ENCODE results near the gene RNF213.
"Not testable (repeated sequence)": the region's sequence is repeated elsewhere in the genome, so short reads cannot be mapped to it uniquely, and the experiment has no call there.

RNF213 gene

DNA sequence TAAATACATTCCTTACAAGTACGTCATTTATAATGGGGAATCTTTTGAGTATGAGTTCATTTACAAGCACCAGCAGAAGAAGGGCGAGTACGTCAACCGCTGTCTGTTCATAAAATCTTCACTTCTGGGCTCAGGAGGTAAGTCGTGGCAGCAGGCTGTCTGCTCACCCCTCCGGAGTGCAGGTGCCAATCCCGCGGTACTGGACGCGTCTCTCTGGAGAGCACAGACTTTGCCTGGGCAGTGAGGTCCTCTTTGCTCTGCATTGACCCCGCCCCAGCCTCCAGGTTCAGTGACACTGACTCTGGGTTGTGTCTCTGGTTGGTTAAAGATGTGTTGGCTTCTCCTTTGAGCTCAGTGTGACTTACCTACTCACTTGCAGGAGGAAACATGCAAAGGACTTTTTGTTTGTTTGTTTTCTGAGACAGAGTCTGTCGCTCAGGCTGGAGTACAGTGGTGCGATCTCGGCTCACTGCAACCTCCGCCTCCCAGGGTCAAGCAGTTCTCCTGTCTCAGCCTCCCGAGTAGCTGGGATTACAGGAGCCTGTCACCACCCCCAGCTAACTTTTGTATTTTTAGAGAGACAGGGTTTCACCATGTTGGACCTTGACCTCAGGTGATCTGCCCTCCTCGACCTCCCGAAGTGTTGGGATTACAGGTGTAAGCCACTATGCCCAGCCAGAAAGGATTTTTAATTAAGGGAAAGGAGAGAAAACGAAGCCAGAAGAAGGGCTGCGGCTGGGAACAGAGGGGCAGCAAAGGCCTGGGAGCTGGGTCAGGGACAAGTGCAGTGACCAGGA lies 31.2 kb downstream of the RNF213 start:
- in situ Hi-C loops (cut with MboI; ENCODE audit: low sequenced_read_pairs), result no loop called here

DNA sequence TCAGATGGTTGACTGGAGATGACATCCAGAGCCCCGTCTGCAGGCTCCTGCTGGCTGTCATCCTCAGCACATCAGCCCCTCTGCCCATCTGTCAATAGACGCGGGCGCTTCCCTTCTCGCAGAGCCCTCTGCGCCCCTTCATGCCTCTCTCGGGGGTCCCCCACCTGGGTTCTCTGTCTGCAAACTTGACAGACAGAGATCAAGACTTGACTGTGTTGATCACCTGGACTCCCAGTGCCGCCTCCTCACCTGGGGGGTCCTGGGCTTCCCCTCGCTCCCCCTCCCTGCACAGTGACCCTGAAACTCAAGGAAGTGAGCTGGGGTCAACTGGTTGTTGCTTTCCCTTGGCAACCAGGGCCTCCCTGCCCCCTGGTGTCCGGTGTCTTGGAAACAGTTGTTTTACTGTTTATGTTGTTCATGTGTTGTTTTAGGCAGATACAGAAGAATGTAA lies 31.9 kb downstream of the RNF213 start:
- in situ Hi-C loops (cut with MboI; ENCODE audit: low sequenced_read_pairs), result no loop called here

DNA sequence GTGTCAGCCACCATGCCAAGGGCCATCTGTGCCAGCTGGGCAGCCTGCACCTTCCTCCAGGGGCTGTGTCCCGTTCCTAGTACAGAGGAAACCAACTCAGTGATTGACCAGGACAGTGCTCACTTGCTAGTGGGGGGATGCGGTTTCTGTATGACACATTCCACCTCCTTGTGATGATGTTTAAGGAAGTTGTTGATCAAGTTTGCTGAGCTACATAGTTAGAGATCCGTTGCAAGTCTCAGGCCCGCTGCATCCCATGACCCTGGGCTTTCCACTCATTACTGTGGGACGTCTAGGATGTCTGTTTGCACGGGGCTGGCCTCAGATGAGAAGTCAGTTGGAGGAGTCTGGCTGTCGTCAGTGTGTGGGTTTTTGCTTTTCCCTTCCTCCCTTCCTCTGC lies 33.6 kb downstream of the RNF213 start:
- in situ Hi-C loops (cut with MboI; ENCODE audit: low sequenced_read_pairs), result no loop called here

DNA sequence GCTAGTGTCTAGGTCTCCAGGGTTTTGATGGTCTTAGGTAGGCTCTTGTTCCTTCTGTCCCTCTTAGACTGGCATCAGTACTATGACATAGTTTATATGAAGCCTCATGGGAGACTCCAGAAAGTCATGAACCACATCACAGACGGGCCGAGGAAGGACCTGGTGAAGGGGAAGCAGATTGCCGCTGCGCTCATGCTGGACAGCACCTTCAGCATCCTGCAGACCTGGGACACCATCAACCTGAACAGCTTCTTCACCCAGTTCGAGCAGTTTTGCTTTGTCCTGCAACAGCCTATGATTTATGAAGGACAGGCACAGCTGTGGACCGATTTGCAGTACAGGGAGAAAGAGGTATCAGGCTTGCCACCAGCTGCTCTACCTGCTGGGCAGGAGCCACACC lies 34.0 kb downstream of the RNF213 start:
- in situ Hi-C loops (cut with MboI; ENCODE audit: low sequenced_read_pairs), result no loop called here

DNA sequence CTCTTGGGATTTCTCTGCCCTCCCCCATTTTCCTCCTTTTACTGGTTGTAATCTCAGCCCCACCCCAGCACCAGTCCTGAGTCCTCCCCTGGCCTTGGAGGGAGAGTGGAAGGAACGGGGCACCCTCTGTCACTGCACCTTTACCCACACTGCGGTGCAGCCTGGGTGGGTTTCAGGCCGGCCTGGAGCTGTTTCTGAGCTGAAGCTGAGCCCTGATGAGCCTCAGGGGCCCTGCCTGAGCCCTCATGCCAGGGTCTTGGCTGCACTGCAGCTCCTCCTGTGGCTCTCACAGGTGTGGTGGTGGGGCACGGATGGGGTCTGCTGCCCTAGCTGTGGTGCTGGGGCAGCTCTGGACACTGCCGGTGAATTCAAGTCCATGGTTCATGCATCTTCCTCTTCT lies 34.5 kb downstream of the RNF213 start:
- in situ Hi-C loops (cut with MboI; ENCODE audit: low sequenced_read_pairs), result no loop called here

DNA sequence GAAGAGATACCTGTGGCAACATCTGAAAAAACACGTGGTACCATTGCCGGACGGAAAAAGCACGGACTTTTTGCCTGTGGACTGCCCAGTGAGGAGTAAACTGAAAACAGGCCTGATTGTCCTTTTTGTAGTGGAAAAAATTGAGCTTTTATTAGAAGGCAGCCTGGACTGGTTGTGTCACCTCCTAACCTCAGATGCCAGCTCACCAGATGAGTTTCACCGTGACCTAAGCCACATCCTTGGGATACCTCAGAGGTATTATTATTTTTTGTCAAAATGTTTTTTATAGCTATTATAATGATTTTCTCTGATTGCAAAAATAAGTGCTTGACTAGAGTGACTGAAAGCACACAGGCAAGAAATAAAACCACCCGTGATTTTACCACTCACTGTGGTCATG lies 34.9 kb downstream of the RNF213 start:
- in situ Hi-C loops (cut with MboI; ENCODE audit: low sequenced_read_pairs), result no loop called here

DNA sequence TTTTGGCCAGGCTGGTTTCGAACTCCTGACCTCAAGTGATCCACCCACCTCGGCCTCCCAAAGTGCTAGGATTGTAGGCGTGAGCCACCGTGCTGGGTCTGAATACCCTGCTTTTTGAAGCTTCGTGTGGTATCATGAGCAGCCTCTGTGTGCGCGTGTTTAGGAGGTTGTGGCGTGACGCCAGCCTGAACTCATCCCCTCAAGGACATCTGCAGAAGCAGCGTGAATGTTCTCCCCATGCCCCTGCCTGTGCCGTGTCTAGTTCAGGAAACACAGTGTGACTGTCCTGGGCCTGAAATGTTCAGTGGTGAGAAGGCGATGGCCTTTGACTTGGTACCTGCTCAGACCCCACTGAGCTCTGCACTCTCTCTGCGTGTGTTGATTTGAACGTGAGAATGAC lies 35.6 kb downstream of the RNF213 start:
- in situ Hi-C loops (cut with MboI; ENCODE audit: low sequenced_read_pairs), result no loop called here

DNA sequence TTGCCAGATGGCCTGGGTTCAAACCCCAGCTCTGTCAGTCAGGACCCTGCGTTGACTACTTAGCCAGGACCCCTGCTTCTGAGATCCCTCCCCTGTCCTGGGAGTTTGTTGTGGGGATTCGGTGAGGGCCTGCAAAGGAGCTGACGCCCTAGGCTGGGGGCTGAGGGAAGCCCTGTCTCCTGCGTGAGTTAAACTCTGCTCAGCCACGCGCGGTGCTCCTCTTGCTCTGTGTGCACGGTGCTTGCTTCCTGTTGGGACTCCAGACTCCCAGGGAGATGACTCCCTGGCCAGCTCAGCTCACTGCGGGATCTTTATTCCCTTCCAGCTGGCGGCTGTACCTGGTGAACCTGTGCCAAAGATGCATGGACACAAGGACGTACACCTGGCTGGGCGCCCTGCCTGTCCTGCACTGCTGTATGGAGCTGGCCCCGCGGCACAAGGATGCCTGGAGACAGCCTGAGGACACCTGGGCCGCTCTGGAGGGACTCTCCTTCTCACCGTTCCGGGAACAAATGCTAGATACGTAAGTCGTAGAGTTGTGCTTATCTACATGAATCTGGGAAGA lies 37.4 kb downstream of the RNF213 start:
- in situ Hi-C loops (cut with MboI; ENCODE audit: low sequenced_read_pairs), result no loop called here

DNA sequence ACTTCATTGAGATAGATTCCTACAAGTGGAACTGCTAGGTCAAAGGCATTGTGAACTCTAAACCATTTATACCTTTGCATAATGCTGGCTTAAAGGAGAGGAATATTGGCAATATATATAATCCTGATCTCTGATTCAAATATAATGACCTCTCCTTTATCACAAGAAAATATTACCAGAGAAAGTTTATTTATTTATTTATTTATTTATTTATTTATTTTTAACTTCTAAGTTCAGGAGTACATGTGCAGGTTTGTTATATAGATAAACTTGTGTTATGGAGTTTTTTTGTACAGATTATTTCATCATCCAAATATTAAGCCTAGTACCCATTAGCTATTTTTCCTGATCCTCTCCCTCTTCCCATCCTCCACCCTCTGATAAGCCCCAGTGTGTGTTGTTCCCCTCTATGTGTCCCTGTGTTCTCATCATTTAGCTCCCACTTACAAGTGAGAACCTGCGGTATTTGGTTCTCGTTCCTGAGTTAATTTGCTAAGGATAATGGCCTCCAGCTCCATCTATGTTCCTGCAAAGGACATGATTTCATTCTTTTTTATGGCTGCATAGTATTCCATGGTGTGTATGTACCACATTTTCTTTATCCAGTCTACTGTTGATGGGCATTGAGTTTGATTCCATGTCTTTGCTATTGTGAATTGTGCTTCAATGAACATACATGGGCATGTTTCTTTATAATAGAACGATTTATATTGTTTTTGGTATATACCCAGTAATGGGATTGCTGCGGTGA lies 38.9 kb downstream of the RNF213 start:
- in situ Hi-C loops (cut with MboI; ENCODE audit: low sequenced_read_pairs), result not testable (repeated sequence)

DNA sequence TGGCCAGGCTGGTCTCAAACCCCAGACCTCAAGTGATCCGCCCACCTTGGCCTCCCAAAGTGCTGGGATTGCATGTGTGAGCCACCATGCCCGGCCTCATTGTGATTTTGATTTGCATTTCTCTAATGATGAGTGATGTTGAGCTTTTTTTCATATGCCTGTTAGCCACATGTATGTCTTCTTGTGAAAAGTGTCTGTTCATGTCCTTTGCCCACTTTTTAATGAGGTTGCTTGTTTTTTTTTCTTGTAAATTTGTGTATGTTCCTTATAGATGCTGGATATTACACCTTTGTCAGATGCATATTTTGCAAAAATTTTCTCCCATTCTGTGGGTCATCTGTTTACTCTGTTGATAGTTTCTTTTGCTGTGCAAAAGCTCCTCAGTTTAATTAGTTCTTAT lies 40.1 kb downstream of the RNF213 start:
- in situ Hi-C loops (cut with MboI; ENCODE audit: low sequenced_read_pairs), result not testable (repeated sequence)

DNA sequence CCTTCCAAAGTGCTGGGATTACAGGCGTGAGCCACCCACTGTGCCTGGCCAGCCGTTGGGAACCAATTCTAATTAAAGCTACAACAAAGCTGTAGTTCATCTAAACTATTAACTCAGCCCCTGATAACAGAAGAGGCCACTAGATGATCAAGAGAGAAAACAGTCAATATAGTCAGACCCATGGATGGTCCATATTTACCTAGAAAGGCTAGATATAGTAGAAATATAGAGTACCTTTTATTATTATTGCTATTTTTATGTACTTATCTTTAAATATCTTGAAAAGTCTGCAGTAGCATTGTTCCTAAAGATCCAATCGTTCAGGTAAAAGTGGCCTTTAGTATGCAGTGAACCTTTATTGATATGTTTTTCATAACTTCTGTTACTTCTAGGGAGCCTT lies 43.2 kb downstream of the RNF213 start:
- in situ Hi-C loops (cut with MboI; ENCODE audit: low sequenced_read_pairs), result no loop called here

DNA sequence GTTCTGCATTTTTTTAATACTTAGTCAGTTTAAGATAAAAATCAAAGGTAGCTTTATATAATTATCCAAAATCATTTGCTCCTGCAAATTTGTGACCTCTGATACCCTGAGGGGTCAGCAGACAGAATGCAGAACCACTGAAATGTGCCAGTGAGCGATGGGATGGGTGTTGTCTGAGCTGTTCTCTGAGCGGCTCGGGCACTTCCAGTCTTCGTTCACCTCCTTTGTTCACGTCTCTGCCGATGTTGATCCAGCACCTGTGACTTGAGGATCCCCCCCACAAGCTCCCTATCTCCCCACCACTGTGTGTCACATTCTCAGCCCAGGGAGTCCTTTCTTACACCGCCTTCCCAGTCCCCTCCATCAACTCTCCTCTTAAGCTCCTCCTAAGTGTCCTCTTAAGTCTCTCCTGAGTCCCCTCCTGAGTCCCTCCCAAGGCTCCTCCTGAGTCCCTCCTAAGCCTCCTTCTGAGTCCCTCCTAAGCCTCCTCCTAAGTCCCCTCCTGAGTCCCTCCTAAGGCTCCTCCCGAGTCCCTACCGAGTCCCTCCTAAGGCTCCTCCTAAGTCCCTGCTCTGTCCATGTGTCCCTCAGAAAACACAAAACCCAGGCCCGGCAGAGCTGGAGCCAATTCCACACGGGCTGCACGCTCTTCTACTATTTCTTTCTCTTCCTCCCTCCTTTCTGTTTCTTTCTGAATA lies 47.5 kb downstream of the RNF213 start:
- in situ Hi-C loops (cut with MboI; ENCODE audit: low sequenced_read_pairs), result no loop called here

DNA sequence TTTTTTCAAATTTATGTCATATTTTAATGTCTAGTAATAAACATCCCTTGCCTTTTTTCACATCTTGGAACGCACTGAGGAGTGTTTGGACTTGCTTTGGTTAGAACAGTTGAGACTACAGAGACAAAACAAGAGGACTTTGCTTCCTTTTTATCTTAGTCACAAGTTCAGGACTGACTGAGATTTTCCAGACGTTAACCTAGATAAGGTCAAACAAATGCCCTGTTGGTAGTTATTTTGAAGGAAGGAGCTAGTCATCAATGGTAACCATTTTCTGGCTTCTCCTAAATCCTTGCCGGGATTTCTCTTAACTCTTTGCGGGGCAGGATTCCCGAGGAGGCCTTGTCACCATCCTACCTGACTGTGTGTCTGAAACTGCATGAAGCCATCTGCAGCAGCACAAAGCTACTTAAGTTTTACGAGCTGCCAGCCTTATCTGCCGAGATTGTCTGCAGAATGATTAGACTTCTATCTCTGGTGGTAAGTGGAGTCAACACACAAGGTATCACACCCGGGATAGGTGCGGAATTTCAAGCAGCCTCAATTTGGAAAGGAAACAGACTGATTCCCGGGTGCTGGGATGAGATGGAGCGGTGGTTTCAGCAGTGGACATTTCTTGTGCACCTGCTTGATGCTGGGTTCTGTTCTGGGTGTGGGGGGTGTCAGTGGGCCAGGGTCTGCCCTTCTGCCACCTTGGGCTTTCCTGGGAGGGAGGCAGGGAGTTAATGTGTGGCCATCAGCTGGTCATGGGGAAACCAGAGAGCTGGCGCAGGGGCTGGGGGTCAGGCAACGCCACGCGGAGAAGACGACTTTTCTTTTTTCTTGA lies 48.3 kb downstream of the RNF213 start:
- in situ Hi-C loops (cut with MboI; ENCODE audit: low sequenced_read_pairs), result no loop called here

DNA sequence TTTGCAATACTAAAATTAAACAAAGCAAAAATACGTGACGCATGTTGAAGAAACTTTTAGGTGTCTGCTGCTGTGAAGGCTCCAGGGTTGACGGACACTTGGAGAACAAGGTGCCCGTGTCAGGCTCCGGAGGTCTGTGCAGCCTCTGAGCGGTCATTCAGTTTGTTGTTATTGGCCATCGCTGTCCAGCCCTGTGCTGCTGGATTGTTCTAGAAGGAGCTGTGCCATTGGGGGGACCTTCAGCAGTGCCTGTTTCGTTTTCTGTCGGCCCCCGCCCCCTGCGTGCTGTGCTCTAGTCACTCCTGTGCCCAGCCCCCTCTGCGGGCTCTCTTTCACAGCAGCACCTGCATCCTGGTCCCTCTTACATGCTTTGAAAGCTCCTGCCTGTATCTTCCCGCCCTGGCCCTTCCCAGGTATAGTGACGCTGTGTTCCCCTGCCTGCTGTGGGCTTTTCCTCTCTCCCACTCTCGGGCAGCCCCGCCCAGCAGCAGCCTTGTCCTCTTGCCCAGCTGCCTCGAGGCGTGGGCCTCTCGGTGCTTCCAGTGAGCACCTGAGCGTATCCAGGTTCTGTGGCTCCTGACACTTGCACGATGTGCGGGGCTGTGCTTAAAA lies 50.7 kb downstream of the RNF213 start:
- in situ Hi-C loops (cut with MboI; ENCODE audit: low sequenced_read_pairs), result no loop called here

DNA sequence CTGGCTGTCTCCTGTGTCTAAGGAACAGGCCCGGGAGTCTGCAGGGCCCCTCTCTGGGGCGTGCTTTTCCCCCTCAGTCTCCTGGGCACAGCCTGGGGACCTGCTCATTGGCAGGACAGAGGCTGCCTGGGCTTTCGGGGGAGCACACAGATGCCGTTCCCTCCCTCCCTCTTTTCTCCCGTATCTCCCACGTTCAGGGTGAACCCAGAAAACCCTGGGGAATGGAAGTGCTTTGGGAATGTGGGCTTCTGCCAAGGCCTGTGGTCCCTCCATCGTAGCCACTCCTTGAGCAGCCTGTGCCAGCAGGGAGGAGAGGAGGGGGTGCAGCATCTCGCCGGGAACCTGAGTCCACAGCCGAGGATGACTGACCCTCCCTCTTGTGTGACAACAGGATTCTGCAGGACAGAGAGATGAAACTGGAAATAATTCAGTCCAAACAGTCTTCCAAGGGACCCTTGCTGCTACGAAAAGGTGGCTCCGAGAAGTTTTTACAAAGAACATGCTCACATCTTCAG lies 52.0 kb downstream of the RNF213 start:
- in situ Hi-C loops (cut with MboI; ENCODE audit: low sequenced_read_pairs), result no loop called here

DNA sequence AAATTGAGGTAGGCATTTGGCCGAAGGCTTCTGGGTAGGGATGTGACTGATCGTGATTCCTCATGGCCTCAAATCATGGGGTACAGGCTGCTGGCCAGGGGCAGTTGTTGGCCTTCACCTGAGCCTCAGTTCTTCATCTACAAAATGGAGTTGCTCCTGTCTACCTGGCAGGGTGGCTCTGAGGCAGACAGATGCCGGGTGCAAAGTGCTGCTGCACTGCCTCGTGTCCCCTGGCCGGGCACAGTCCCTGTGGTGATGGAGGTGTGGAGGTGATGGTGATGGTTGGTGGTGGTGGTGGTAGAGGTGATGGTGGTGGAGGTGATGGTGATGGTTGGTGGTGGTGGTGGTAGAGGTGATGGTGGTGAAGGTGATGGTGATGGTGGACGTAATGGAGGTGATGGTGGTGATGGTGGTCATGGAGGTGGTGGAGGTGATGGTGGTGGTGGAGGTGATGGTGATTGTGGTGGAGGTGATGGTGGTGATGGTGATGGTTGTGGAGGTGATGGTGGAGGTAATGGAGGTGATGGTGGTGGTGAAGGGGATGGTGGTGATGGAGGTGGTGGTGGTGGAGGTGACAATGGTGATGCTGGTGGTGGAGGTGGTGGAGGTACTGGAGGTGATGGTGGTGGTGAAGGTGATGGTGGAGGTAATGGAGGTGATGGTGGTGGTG lies 52.6 kb downstream of the RNF213 start:
- in situ Hi-C loops (cut with MboI; ENCODE audit: low sequenced_read_pairs), result no loop called here

DNA sequence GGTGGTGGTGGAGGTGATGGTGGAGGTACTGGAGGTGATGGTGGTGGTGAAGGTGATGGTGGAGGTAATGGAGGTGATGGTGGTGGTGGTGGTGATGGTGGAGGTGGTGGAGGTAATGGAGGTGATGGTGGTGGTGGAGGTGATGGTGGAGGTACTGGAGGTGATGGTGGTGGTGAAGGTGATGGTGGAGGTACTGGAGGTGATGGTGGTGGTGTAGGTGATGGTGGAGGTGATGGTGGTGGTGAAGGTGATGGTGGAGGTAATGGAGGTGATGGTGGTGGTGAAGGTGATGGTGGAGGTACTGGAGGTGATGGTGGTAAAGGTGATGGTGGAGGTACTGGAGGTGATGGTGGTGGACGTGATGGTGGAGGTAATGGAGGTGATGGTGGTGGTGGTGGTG lies 53.3 kb downstream of the RNF213 start:
- in situ Hi-C loops (cut with MboI; ENCODE audit: low sequenced_read_pairs), result not testable (repeated sequence)

DNA sequence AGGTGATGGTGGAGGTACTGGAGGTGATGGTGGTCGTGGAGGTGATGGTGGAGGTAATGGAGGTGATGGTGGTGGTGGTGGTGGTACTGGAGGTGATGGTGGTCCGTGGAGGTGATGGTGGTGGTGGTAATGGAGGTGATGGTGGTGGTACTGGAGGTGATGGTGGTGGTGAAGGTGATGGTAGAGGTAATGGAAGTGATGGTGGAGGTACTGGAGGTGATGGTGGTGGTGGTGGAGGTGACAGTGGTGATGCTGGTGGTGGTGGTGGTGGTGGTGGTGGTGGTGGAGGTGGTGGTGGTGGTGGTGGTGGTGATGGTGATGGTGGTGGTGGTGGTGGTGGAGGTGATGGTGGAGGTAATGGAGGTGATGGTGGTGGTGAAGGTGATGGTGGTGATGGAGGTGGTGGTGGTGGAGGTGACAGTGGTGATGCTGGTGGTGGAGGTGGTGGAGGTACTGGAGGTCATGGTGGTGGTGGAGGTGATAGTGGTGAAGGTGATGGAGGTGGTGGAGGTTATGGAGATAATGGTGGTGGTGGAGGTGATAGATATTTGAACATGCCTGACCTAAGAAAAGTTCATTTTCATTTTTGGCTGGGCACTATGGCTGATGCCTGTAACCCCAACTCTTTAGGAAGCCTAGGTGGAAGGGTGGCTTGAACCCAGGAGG lies 55.0 kb downstream of the RNF213 start:
- in situ Hi-C loops (cut with MboI; ENCODE audit: low sequenced_read_pairs), result no loop called here

DNA sequence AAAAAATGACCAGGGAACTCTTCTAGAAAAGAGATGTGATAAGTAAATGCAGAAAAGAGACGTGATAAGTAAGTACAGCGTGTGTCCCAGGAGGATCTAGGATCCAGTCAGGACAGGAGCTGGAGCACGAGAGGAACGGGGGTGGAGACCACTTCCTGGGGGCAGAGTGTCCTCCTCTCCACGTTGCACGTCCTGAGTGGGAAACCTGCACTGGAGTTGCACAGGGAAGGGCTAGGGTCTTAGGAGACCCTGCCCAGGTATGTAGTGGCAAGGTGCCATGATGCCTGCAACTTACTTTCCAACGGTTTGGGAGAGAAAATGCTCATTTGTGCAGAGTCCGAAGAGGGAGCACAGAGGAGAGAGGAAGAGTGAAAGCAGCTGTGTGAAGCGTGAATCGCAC lies 55.8 kb downstream of the RNF213 start:
- in situ Hi-C loops (cut with MboI; ENCODE audit: low sequenced_read_pairs), result no loop called here

Measured in HL-60/S4 (cell line).